ENCODE results near the gene CFAP251. TPM values are rescaled to one million over a fixed set of nuclear protein-coding genes. Genes with fewer than 3 reads are reported as not detected.

CFAP251 gene
- total RNA-seq, 2 donors from 2014 or later = 0.55 to 4.5 TPM

DNA sequence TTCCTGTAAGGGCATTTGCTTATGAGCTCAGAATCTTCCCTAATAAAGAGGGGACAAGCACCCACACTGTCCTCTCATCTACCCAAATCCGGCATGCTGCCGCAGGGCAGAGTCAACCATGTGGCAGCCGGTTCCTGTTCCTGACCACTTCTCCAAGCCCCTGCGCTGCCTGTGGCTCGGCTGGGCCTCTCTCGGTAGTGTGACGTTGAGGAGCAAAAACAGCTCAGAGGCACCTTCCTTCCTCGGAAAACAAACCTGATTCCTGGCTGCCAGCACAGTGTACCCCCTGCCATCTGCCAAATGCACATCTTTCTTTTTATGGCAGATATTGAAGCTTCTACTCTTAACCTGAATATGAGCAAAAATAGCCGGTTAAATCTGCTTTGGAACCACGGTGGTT lies 50.5 kb downstream of the CFAP251 start:
- Histone ChIP-seq H3K27ac (no peak overlapping the region), H3K4me3 (no peak overlapping the region), H3K27me3 (replicated peaks; ENCODE audit: insufficient read depth) (no peaks in the 10 kb centered on the region), H3K9me3 (no peaks in the 10 kb centered on the region), H3K4me1 (replicated peaks) (no peaks in the 10 kb centered on the region), H3K36me3 (no peaks in the 10 kb centered on the region)
- no peak for DNase-seq (ENCODE audit: low spot score)
- WGBS = 84% methylated on average over 10 of the region's 10 CpGs
- TF ChIP-seq POLR2AphosphoS5 (IDR thresholded peaks at IDR 0.05) (no peak), POLR2A (IDR thresholded peaks at IDR 0.05) (no peak)
- TF ChIP-seq, protein P1, sequence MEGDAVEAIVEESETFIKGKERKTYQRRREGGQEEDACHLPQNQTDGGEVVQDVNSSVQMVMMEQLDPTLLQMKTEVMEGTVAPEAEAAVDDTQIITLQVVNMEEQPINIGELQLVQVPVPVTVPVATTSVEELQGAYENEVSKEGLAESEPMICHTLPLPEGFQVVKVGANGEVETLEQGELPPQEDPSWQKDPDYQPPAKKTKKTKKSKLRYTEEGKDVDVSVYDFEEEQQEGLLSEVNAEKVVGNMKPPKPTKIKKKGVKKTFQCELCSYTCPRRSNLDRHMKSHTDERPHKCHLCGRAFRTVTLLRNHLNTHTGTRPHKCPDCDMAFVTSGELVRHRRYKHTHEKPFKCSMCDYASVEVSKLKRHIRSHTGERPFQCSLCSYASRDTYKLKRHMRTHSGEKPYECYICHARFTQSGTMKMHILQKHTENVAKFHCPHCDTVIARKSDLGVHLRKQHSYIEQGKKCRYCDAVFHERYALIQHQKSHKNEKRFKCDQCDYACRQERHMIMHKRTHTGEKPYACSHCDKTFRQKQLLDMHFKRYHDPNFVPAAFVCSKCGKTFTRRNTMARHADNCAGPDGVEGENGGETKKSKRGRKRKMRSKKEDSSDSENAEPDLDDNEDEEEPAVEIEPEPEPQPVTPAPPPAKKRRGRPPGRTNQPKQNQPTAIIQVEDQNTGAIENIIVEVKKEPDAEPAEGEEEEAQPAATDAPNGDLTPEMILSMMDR (IDR thresholded peaks at IDR 0.05) = no peak
- intact Hi-C loops (cut with DNase I) = no loop called here

- no peaks in the 10 kb centered on the region for H3K4me1 ChIP-seq (replicated peaks)
- H3K4me3 ChIP-seq = no peak overlapping the region
- 64% methylated on average over 4 of the region's 4 CpGs for WGBS
- DNase-seq (ENCODE audit: low spot score) = no peak
- no peak for TF ChIP-seq POLR2AphosphoS5 (IDR thresholded peaks at IDR 0.05)
- TF ChIP-seq POLR2A (IDR thresholded peaks at IDR 0.05) = no peak
- TF ChIP-seq, protein P1 (IDR thresholded peaks at IDR 0.05) = no peak
- H3K27ac ChIP-seq = no peak overlapping the region
- H3K36me3 ChIP-seq = no peaks in the 10 kb centered on the region
- intact Hi-C loops (cut with DNase I) = no loop called here
- no peaks in the 10 kb centered on the region for H3K27me3 ChIP-seq (replicated peaks; ENCODE audit: insufficient read depth)
- no peaks in the 10 kb centered on the region for H3K9me3 ChIP-seq
Measured at GRCh38 chr12:121969726-121970125, 51.3 kb downstream of the CFAP251 start.

DNA sequence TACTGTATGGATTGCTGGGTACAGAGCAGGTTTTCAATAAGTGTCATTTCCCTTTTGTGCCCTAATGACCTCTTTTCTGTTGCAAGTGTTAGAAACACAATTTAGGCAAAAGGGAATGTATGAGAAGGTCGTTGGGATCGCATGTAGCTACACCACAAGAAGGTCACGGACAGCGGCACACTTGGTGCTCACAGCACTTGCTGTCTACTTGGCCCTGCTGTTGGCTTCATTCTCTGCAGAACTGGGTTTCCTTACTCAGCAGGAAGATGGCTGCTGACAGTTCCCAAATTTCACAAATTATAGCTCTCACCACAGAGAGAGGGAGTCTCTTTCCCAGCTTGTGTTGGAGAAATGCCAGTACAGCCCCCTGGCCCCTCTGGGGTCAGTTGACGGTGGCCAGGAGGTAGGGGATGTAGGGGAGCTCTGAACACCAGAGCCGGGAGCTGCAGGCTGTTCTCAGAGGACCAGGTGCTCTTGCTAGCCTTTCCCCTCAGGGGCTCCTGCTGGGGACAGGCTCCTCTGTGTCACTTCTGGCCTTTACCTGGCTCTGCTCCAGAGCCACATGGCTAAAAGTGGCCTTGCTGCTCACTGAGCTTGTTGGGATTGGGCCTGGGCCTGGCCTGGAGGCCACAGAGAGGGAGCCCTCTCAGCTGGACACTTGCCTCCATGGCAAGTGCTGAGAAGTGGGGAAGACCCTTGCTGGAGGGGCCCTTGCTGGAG lies 52.3 kb downstream of the CFAP251 start:
- no peak for DNase-seq (ENCODE audit: low spot score)
- no peaks in the 10 kb centered on the region for H3K4me1 ChIP-seq (replicated peaks)
- TF ChIP-seq POLR2AphosphoS5 (IDR thresholded peaks at IDR 0.05) (no peak), POLR2A (IDR thresholded peaks at IDR 0.05) (no peak)
- intact Hi-C loops (cut with DNase I) = no loop called here
- no peak overlapping the region for H3K27ac ChIP-seq
- H3K9me3 ChIP-seq = no peaks in the 10 kb centered on the region
- H3K27me3 ChIP-seq (replicated peaks; ENCODE audit: insufficient read depth) = no peaks in the 10 kb centered on the region
- 86% methylated on average over 6 of the region's 6 CpGs for WGBS
- H3K36me3 ChIP-seq = no peaks in the 10 kb centered on the region
- H3K4me3 ChIP-seq = no peak overlapping the region

GRCh38 chr12:121974026-121974985 lies 55.9 kb downstream of the CFAP251 start:
- TF ChIP-seq POLR2AphosphoS5 (IDR thresholded peaks at IDR 0.05) = no peak
- TF ChIP-seq, protein P1 (IDR thresholded peaks at IDR 0.05) = no peak
- no peak for TF ChIP-seq POLR2A (IDR thresholded peaks at IDR 0.05)
- WGBS = 47% methylated on average over 13 of the region's 13 CpGs
- intact Hi-C loops (cut with DNase I) = no loop called here
- Histone ChIP-seq H3K36me3 (no peaks in the 10 kb centered on the region), H3K27ac (no peak overlapping the region), H3K4me3 (no peak overlapping the region), H3K27me3 (replicated peaks; ENCODE audit: insufficient read depth) (no peaks in the 10 kb centered on the region), H3K4me1 (replicated peaks) (no peaks in the 10 kb centered on the region), H3K9me3 (no peaks in the 10 kb centered on the region)
- DNase-seq (ENCODE audit: low spot score) = no peak

DNA sequence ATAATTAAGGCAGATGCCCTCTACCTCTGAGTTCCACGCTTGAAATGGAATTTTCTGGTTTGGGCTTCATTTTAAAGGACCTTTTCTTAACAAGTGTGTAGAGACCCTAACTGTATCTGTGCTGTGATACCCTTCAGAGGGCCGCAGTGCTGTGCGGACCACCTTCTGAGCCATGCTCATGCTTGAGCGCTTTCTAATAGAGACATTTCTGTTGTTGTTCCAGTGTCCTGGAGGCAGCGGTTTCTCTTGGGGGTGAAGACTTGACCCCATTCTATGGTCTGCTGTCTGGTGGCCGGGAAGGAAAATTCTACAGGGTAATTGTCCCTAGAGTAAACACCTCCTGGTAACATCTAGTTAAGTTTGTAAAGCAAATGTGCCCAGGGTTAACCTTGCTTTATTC lies 56.6 kb downstream of the CFAP251 start:
- H3K4me1 ChIP-seq (replicated peaks) = no peaks in the 10 kb centered on the region
- H3K27me3 ChIP-seq (replicated peaks; ENCODE audit: insufficient read depth) = no peaks in the 10 kb centered on the region
- no peak for DNase-seq (ENCODE audit: low spot score)
- WGBS = 86% methylated on average over 6 of the region's 6 CpGs
- H3K4me3 ChIP-seq = no peak overlapping the region
- intact Hi-C loops (cut with DNase I) = no loop called here
- no peak overlapping the region for H3K27ac ChIP-seq
- no peaks in the 10 kb centered on the region for H3K9me3 ChIP-seq
- TF ChIP-seq POLR2A (IDR thresholded peaks at IDR 0.05) = no peak
- no peak for TF ChIP-seq POLR2AphosphoS5 (IDR thresholded peaks at IDR 0.05)
- TF ChIP-seq, protein P1 (IDR thresholded peaks at IDR 0.05) = no peak
- H3K36me3 ChIP-seq = no peaks in the 10 kb centered on the region

All from prostate gland (tissue), 2 donors.